Activated naive CD8-positive, alpha-beta T cell (primary cell): ENCODE results near the gene MTA2.
A peak's percentile ranks its signal among the peaks of the same experiment; 100 is the strongest.
"Not testable (repeated sequence)": the region's sequence is repeated elsewhere in the genome, so short reads cannot be mapped to it uniquely, and the experiment has no call there.

Experiments used
- H3K27ac Mint-ChIP-seq: one replicate; pipeline ENCODE4 v1.8.0; 2021; ENCODE audit warnings: mixed read lengths
- H3K27me3 Mint-ChIP-seq: one replicate; pipeline ENCODE4 v1.8.0; 2021; ENCODE audit warnings: mixed read lengths
- H3K36me3 Mint-ChIP-seq: one replicate; pipeline ENCODE4 v1.8.0; 2021; ENCODE audit warnings: mixed read lengths
- H3K4me1 Mint-ChIP-seq: one replicate; pipeline ENCODE4 v1.8.0; 2021; ENCODE audit warnings: low read depth, mixed read lengths
- H3K4me3 Mint-ChIP-seq: one replicate; pipeline ENCODE4 v1.8.0; 2021; ENCODE audit warnings: mild to moderate bottlenecking, mixed read lengths
- H3K9me3 Mint-ChIP-seq: one replicate; pipeline ENCODE4 v1.8.0; 2021; ENCODE audit warnings: low read depth, mixed read lengths

MTA2 gene

GRCh38 chr11:62601372-62602140, at the start of gene MTA2:
Gene MTA2 (minus strand): TSS chr11:62601865. CDS start chr11:62601450, 415 bp downstream.
- H3K4me1 Mint-ChIP-seq: peaks cover 55% of the 10 kb centered on the region
- H3K36me3 Mint-ChIP-seq: peaks cover 27% of the 10 kb centered on the region
- H3K27ac Mint-ChIP-seq: peak within 1 kb of the TSS; percentile 95
- H3K27me3 Mint-ChIP-seq: no peaks in the 10 kb centered on the region
- H3K9me3 Mint-ChIP-seq: no peaks in the 10 kb centered on the region
- H3K4me3 Mint-ChIP-seq: peak within 1 kb of the TSS; percentile 93

DNA sequence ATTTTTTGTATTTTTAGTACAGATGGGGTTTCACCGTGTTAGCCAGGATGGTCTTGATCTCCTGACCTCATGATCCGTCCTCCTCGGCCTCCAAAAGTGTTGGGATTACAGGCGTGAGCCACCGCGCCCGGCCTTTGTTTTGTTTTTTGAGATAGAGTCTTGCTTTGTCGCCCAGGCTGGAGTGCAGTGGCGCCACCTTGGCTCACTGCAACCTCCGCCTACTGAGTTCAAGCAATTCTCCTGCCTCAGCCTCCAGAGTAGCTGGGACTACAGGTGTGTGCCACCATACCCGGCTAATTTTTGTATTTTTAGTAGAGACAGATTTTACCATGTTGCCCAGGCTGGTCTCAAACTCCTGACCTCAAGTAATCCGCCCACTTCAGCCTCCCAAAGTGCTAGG, 48.6 kb upstream of the MTA2 start:
- H3K27ac Mint-ChIP-seq, H3K36me3 Mint-ChIP-seq, H3K9me3 Mint-ChIP-seq, H3K27me3 Mint-ChIP-seq, H3K4me3 Mint-ChIP-seq: not testable (repeated sequence)
- peaks cover 29% of the 10 kb centered on the region for H3K4me1 Mint-ChIP-seq

- Mint-ChIP-seq H3K27ac (no peak overlapping the region), H3K4me1 (peaks cover 34% of the 10 kb centered on the region), H3K36me3 (no peaks in the 10 kb centered on the region), H3K9me3 (no peaks in the 10 kb centered on the region), H3K27me3 (no peaks in the 10 kb centered on the region), H3K4me3 (no peak overlapping the region)
Observed at GRCh38 chr11:62649486-62649885, 47.8 kb upstream of the MTA2 start.

DNA sequence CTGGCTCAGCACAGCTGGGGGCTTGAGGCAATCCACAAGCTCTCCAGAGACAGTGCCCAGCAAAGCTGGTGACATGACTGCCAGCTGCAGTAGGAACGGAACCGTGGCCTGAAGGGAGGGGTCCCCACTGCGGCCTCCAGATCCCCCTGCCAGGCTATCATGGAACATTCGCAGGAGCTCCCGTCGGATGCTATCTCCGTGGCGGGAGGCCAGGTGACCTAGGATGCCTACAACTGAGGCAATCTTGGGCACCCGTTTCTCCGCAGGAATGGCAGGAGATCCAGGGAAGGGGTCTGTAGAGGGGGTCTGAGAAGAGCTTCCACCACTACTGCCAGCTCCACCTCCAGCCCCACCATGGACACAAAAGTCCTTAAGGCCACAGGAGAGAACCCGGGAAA, 47.3 kb upstream of the MTA2 start:
- Mint-ChIP-seq H3K27me3 (no peaks in the 10 kb centered on the region), H3K4me3 (no peak overlapping the region), H3K9me3 (no peaks in the 10 kb centered on the region), H3K4me1 (peaks cover 39% of the 10 kb centered on the region), H3K27ac (no peak overlapping the region), H3K36me3 (no peaks in the 10 kb centered on the region)

DNA sequence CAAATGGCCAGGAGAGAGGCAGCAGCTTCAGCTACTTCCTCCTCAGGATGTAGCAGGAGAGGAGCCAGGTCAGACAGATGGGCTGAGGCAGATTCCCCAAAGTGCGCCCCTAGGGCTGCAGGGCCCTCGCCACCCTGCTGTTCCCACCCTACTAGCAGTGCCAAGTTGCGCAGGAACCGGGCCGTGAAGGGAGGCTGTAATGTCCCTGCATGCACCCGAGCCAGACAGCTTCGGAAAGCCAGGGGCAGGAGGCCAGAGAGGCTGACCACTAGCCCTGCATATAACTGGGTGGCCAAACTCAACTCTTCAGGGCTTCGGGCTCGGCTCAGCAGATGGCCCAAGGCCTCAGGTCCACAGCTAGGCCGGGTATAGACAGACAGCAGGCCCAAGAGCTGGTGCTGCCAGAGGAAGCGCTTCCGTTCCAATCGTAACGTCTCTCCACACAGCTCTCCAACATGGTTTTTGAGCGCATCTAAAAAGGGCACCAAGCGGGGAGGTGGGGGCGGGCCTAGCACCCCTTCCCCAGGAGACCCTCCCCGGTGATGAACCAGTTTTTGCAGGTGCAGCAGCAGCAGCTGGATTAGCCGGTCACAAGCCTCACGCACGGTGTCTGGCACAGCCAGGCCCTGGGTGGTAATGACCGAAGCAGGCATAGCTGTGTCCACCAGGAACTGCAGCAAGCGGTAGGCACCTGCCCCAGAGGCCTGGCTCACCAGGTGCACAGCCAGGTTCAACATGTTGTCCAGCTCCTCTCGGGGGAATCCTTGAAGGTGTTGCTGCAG, 46.7 kb upstream of the MTA2 start:
- no peaks in the 10 kb centered on the region for H3K36me3 Mint-ChIP-seq
- H3K27ac Mint-ChIP-seq: no peak overlapping the region
- no peaks in the 10 kb centered on the region for H3K9me3 Mint-ChIP-seq
- H3K27me3 Mint-ChIP-seq: no peaks in the 10 kb centered on the region
- H3K4me3 Mint-ChIP-seq: no peak overlapping the region
- peaks cover 37% of the 10 kb centered on the region for H3K4me1 Mint-ChIP-seq

- peaks cover 37% of the 10 kb centered on the region for H3K4me1 Mint-ChIP-seq
Observed at GRCh38 chr11:62647609-62648005, 45.9 kb upstream of the MTA2 start.

GRCh38 chr11:62646825-62647608, 45.4 kb upstream of the MTA2 start:
- Mint-ChIP-seq H3K4me3 (peak overlapping the region; percentile 99), H3K36me3 (no peaks in the 10 kb centered on the region), H3K27ac (peak overlapping the region; percentile 98), H3K9me3 (no peaks in the 10 kb centered on the region), H3K27me3 (no peaks in the 10 kb centered on the region), H3K4me1 (peaks cover 33% of the 10 kb centered on the region)

More at GRCh38 chr11:62647609-62648005, 45.9 kb upstream of the MTA2 start:
- H3K9me3 Mint-ChIP-seq: no peaks in the 10 kb centered on the region
- H3K36me3 Mint-ChIP-seq: no peaks in the 10 kb centered on the region
- no peaks in the 10 kb centered on the region for H3K27me3 Mint-ChIP-seq
- H3K4me3 Mint-ChIP-seq: no peak overlapping the region
- no peak overlapping the region for H3K27ac Mint-ChIP-seq

GRCh38 chr11:62645946-62646824, 44.5 kb upstream of the MTA2 start, which contains the start of gene GANAB:
Gene GANAB (minus strand): TSS chr11:62646613. CDS start chr11:62646599, 14 bp downstream.
- Mint-ChIP-seq H3K36me3 (no peaks in the 10 kb centered on the region), H3K27ac (peak within 1 kb of the TSS; percentile 98), H3K27me3 (no peaks in the 10 kb centered on the region), H3K9me3 (no peaks in the 10 kb centered on the region), H3K4me3 (peak within 1 kb of the TSS; percentile 99), H3K4me1 (peaks cover 34% of the 10 kb centered on the region)

DNA sequence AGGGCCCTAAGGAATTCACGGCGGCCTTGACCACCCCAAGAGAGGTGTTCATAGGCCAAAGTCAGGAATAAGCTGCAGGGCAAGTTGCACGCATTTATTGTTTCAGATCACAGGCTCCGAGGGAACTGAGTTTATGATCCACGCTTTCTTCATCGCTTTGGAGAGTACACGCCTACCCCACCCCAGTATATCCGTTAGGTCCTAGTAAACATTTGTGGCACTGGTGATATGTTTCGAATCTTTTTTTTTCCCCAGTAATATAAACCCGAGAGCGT, 43.9 kb upstream of the MTA2 start:
- Mint-ChIP-seq H3K4me3 (peak overlapping the region; percentile 99), H3K9me3 (no peaks in the 10 kb centered on the region), H3K27ac (peak overlapping the region; percentile 98), H3K36me3 (no peaks in the 10 kb centered on the region), H3K4me1 (peaks cover 38% of the 10 kb centered on the region), H3K27me3 (no peaks in the 10 kb centered on the region)

- Mint-ChIP-seq H3K9me3 (no peaks in the 10 kb centered on the region), H3K27ac (peak overlapping the region; percentile 16), H3K36me3 (peaks cover 5% of the 10 kb centered on the region), H3K27me3 (no peaks in the 10 kb centered on the region), H3K4me1 (peaks cover 42% of the 10 kb centered on the region), H3K4me3 (peak overlapping the region; percentile 61)
Observed at GRCh38 chr11:62644220-62644619, 42.6 kb upstream of the MTA2 start.

GRCh38 chr11:62632492-62632891, 30.8 kb upstream of the MTA2 start:
- peak overlapping the region; percentile 17 for H3K27ac Mint-ChIP-seq
- H3K27me3 Mint-ChIP-seq: no peaks in the 10 kb centered on the region
- H3K4me1 Mint-ChIP-seq: peaks cover 23% of the 10 kb centered on the region

GRCh38 chr11:62627713-62628112, 26.0 kb upstream of the MTA2 start:
- H3K27me3 Mint-ChIP-seq: no peaks in the 10 kb centered on the region
- H3K9me3 Mint-ChIP-seq: no peaks in the 10 kb centered on the region
- peaks cover 3% of the 10 kb centered on the region for H3K4me1 Mint-ChIP-seq
- peak overlapping the region; percentile 4 for H3K27ac Mint-ChIP-seq
- H3K4me3 Mint-ChIP-seq: no peak overlapping the region
- peaks cover 3% of the 10 kb centered on the region for H3K36me3 Mint-ChIP-seq

More at GRCh38 chr11:62632492-62632891, 30.8 kb upstream of the MTA2 start:
- peaks cover 8% of the 10 kb centered on the region for H3K36me3 Mint-ChIP-seq
- H3K4me3 Mint-ChIP-seq: no peak overlapping the region
- no peaks in the 10 kb centered on the region for H3K9me3 Mint-ChIP-seq

DNA sequence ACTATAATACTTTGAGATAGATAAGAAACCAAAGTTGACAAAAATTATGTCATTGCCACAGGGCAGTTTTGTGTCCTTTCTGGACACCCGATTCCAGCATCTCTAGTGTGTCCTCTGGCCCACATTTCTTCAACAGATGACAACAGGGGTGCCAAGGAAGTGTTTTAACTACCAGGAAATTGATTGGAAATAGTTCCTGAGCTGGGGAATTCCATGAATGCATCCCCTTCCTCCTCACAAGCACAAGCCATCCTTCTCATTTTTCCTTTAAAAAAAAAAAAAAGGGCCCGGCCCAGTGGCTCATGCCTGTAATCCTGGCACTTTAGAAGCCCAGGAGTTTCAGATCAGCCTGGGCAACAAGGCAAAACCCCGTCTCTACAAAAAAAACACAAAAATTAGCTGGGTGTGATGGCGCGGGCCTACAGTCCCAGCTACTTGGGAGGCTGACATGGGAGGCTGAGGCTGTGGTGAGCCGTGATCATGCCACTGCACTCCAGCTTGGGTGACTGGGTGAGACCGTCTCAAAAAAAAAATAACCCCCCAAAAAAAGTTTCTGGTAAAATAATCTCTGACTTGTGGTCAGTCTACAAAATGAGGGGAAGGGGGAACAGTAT, 20.9 kb upstream of the MTA2 start:
- peaks cover 7% of the 10 kb centered on the region for H3K36me3 Mint-ChIP-seq
- peaks cover 28% of the 10 kb centered on the region for H3K4me1 Mint-ChIP-seq
- no peaks in the 10 kb centered on the region for H3K9me3 Mint-ChIP-seq
- peak overlapping the region; percentile 99 for H3K27ac Mint-ChIP-seq
- H3K4me3 Mint-ChIP-seq: peak overlapping the region; percentile 88
- no peaks in the 10 kb centered on the region for H3K27me3 Mint-ChIP-seq
